ENCODE data around the gene TEKT4. TPM values are rescaled to one million over a fixed set of nuclear protein-coding genes. Genes with fewer than 3 reads are reported as not detected.
"Not testable (repeated sequence)": the region's sequence is repeated elsewhere in the genome, so short reads cannot be mapped to it uniquely, and the experiment has no call there.

Gene TEKT4
- total RNA-seq, 1 donor = not detected

- no peak for DNase-seq (ENCODE audit: insufficient read length, low spot score, missing footprints)
- Histone ChIP-seq H3K27ac (ENCODE audit: low read depth, low read length) (no peak overlapping the region), H3K4me3 (ENCODE audit: insufficient read depth, low read length) (no peak overlapping the region), H2AFZ (ENCODE audit: low read length) (no peak overlapping the region), H3K4me2 (ENCODE audit: insufficient read depth, low read length) (no peak overlapping the region), H3K9me3 (ENCODE audit: low read depth, low read length) (no peaks in the 10 kb centered on the region), H3K4me1 (ENCODE audit: insufficient read depth, low read length) (no peaks in the 10 kb centered on the region), H3K27me3 (ENCODE audit: insufficient read depth, low read length) (no peaks in the 10 kb centered on the region), H4K20me1 (ENCODE audit: insufficient read depth, low read length) (no peaks in the 10 kb centered on the region), H3K36me3 (ENCODE audit: insufficient read depth, low read length) (no peaks in the 10 kb centered on the region), H3K79me2 (ENCODE audit: insufficient read depth, low read length) (no peaks in the 10 kb centered on the region)
- TF ChIP-seq CTCF (IDR thresholded peaks at IDR 0.05; ENCODE audit: extremely low read depth, low read depth, low read length) = no peak
These were observed 19.0 kb downstream of the TEKT4 start for GRCh38 chr2:94890234-94890633.

GRCh38 chr2:94895273-94895672, 24.0 kb downstream of the TEKT4 start:
- H3K4me3 ChIP-seq (ENCODE audit: insufficient read depth, low read length); H3K27me3 ChIP-seq (ENCODE audit: insufficient read depth, low read length); DNase-seq (ENCODE audit: insufficient read length, low spot score, missing footprints); H4K20me1 ChIP-seq (ENCODE audit: insufficient read depth, low read length); H3K9me3 ChIP-seq (ENCODE audit: low read depth, low read length); H3K79me2 ChIP-seq (ENCODE audit: insufficient read depth, low read length); H2AFZ ChIP-seq (ENCODE audit: low read length); H3K36me3 ChIP-seq (ENCODE audit: insufficient read depth, low read length); H3K4me1 ChIP-seq (ENCODE audit: insufficient read depth, low read length); H3K27ac ChIP-seq (ENCODE audit: low read depth, low read length); H3K4me2 ChIP-seq (ENCODE audit: insufficient read depth, low read length): not testable (repeated sequence)

- not testable (repeated sequence) for DNase-seq (ENCODE audit: insufficient read length, low spot score, missing footprints); H2AFZ ChIP-seq (ENCODE audit: low read length); H3K79me2 ChIP-seq (ENCODE audit: insufficient read depth, low read length); H3K4me2 ChIP-seq (ENCODE audit: insufficient read depth, low read length); H3K36me3 ChIP-seq (ENCODE audit: insufficient read depth, low read length); H3K9me3 ChIP-seq (ENCODE audit: low read depth, low read length); H3K4me1 ChIP-seq (ENCODE audit: insufficient read depth, low read length); H3K27ac ChIP-seq (ENCODE audit: low read depth, low read length); H3K4me3 ChIP-seq (ENCODE audit: insufficient read depth, low read length); H4K20me1 ChIP-seq (ENCODE audit: insufficient read depth, low read length); H3K27me3 ChIP-seq (ENCODE audit: insufficient read depth, low read length)
These were observed 35.7 kb downstream of the TEKT4 start for GRCh38 chr2:94906976-94907375.

- Histone ChIP-seq H2AFZ (ENCODE audit: low read length) (no peak overlapping the region), H3K27ac (ENCODE audit: low read depth, low read length) (no peak overlapping the region), H3K4me1 (ENCODE audit: insufficient read depth, low read length) (no peaks in the 10 kb centered on the region), H3K4me2 (ENCODE audit: insufficient read depth, low read length) (no peak overlapping the region), H3K27me3 (ENCODE audit: insufficient read depth, low read length) (no peaks in the 10 kb centered on the region), H4K20me1 (ENCODE audit: insufficient read depth, low read length) (no peaks in the 10 kb centered on the region), H3K4me3 (ENCODE audit: insufficient read depth, low read length) (no peak overlapping the region), H3K36me3 (ENCODE audit: insufficient read depth, low read length) (no peaks in the 10 kb centered on the region), H3K9me3 (ENCODE audit: low read depth, low read length) (no peaks in the 10 kb centered on the region), H3K79me2 (ENCODE audit: insufficient read depth, low read length) (no peaks in the 10 kb centered on the region)
- TF ChIP-seq CTCF (IDR thresholded peaks at IDR 0.05; ENCODE audit: extremely low read depth, low read depth, low read length) = no peak
- no peak for DNase-seq (ENCODE audit: insufficient read length, low spot score, missing footprints)
These were observed 52.0 kb downstream of the TEKT4 start for GRCh38 chr2:94923196-94923595.

GRCh38 chr2:94924999-94925398, 53.8 kb downstream of the TEKT4 start:
- not testable (repeated sequence) for H3K9me3 ChIP-seq (ENCODE audit: low read depth, low read length); H3K4me3 ChIP-seq (ENCODE audit: insufficient read depth, low read length); H2AFZ ChIP-seq (ENCODE audit: low read length); H3K4me1 ChIP-seq (ENCODE audit: insufficient read depth, low read length); H3K79me2 ChIP-seq (ENCODE audit: insufficient read depth, low read length); H3K4me2 ChIP-seq (ENCODE audit: insufficient read depth, low read length); DNase-seq (ENCODE audit: insufficient read length, low spot score, missing footprints); H3K27me3 ChIP-seq (ENCODE audit: insufficient read depth, low read length); H3K36me3 ChIP-seq (ENCODE audit: insufficient read depth, low read length); H3K27ac ChIP-seq (ENCODE audit: low read depth, low read length); H4K20me1 ChIP-seq (ENCODE audit: insufficient read depth, low read length)

Small RNA genes lying within 50 kb of the gene (small RNA-seq; reads per million reads assigned to genes)
- gene RNU6-1320P = not detected

Other genes starting within 250 kb of the TEKT4 start
- not detected in 2 replicates for gene MAL, start 154.3 kb downstream of the TEKT4 start, total RNA-seq

Measured in osteoblast (primary cell).